COLO668 (cell line): Measurements from ENCODE around the gene RDH5.

Experiments used
- DNase-seq: peaks from one replicate; lab custom pipeline; 2025; ENCODE audit not compliant: unreplicated experiment; lab: John Stamatoyannopoulos, UW

The RDH5 gene

GRCh38 chr12:55695349-55695748 lies 24.8 kb upstream of the RDH5 start:
- DNase-seq: no peak

- no peak for DNase-seq
Observed at GRCh38 chr12:55696141-55696540, 24.1 kb upstream of the RDH5 start.

GRCh38 chr12:55696796-55697462 lies 23.3 kb upstream of the RDH5 start:
- DNase-seq: no peak

- DNase-seq: no peak
Observed at GRCh38 chr12:55697686-55698085, 22.5 kb upstream of the RDH5 start.

- no peak for DNase-seq
Observed at GRCh38 chr12:55698241-55698955, 21.8 kb upstream of the RDH5 start.

- DNase-seq: no peak
Observed at GRCh38 chr12:55698965-55699364, 21.2 kb upstream of the RDH5 start.

GRCh38 chr12:55699471-55700055 lies 20.6 kb upstream of the RDH5 start:
- no peak for DNase-seq

GRCh38 chr12:55700255-55701018 lies 19.8 kb upstream of the RDH5 start:
- peak; percentile 5 for DNase-seq

- no peak for DNase-seq
Observed at GRCh38 chr12:55702861-55703260, 17.3 kb upstream of the RDH5 start.

- no peak for DNase-seq
Observed at GRCh38 chr12:55703288-55703687, 16.9 kb upstream of the RDH5 start.

- DNase-seq: no peak
Observed at GRCh38 chr12:55703901-55704761, 16.1 kb upstream of the RDH5 start.

- DNase-seq: no peak
Observed at GRCh38 chr12:55704824-55705718, 15.1 kb upstream of the RDH5 start.

- peak; percentile 4 for DNase-seq
Observed at GRCh38 chr12:55705782-55706402, 14.3 kb upstream of the RDH5 start.

GRCh38 chr12:55706568-55707218 lies 13.5 kb upstream of the RDH5 start:
- DNase-seq: no peak

- no peak for DNase-seq
Observed at GRCh38 chr12:55707219-55707671, 12.9 kb upstream of the RDH5 start.

- peak; percentile 38 for DNase-seq
Observed at GRCh38 chr12:55707841-55708694, 12.1 kb upstream of the RDH5 start, which contains the start of gene ITGA7. ITGA7 (minus strand) TSS chr12:55707904; CDS start chr12:55707682, 222 bp downstream.

- DNase-seq: no peak
Observed at GRCh38 chr12:55708695-55709233, 11.4 kb upstream of the RDH5 start.
